Epithelial cell of proximal tubule (primary cell): Measurements from ENCODE around the gene RXFP2. TPM values are rescaled to one million over a fixed set of nuclear protein-coding genes. Genes with fewer than 3 reads are reported as not detected.

ENCODE experiments used
- DNase-seq: peaks from one replicate; pipeline ENCODE4 v3.0.0-alpha.2; 2011; ENCODE audit warnings: low read depth
- H3K4me3 ChIP-seq: 2 replicates; pipeline ENCODE4 v1.5.1; 2011; ENCODE audit warnings: low read depth, mild to moderate bottlenecking, low read length
- total RNA-seq: library from RNA; depleted of rRNA; stranded (reverse); fragments of >200 nt; gene quantifications from 2 replicates; pipeline ENCODE4 v1.2.3, GENCODE V29; 2015
- TF ChIP-seq, protein P1 (sequence below): conservative IDR thresholded peaks from 2 replicates; pipeline ENCODE4 v1.5.1; 2012; ENCODE audit warnings: low read depth, mild to moderate bottlenecking, low read length

RXFP2 gene
- total RNA-seq, 1 donor from 2014 or later, result not detected

DNA sequence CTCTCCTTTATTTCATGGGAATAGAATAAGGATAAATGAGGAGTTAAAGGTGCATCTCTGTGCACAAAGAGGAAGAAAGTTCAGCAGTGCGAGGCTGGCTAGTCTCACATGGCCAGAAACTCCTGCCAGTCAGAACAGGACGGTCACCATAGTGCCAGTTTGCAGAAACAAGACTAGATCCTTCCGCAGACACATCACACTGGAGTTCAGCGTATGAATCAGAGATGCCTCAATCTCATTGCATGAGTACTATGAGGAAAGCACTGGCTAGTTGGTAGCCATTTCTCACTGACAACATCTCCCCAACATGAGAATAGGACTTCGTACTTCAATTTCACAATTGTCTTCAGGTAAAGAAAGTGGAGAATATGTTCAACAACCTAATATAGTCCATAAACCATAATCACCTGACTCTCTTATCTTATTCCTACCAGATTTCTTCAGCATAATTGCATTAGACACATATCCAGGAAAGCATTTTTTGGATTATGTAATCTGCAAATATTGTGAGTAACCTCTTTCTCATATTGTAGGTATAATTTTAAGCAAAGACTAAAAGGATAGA lies 34.9 kb downstream of the RXFP2 start:
- no peak for DNase-seq
- TF ChIP-seq, protein P1, sequence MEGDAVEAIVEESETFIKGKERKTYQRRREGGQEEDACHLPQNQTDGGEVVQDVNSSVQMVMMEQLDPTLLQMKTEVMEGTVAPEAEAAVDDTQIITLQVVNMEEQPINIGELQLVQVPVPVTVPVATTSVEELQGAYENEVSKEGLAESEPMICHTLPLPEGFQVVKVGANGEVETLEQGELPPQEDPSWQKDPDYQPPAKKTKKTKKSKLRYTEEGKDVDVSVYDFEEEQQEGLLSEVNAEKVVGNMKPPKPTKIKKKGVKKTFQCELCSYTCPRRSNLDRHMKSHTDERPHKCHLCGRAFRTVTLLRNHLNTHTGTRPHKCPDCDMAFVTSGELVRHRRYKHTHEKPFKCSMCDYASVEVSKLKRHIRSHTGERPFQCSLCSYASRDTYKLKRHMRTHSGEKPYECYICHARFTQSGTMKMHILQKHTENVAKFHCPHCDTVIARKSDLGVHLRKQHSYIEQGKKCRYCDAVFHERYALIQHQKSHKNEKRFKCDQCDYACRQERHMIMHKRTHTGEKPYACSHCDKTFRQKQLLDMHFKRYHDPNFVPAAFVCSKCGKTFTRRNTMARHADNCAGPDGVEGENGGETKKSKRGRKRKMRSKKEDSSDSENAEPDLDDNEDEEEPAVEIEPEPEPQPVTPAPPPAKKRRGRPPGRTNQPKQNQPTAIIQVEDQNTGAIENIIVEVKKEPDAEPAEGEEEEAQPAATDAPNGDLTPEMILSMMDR, result no peak
- H3K4me3 ChIP-seq, result no peak overlapping the region

DNA sequence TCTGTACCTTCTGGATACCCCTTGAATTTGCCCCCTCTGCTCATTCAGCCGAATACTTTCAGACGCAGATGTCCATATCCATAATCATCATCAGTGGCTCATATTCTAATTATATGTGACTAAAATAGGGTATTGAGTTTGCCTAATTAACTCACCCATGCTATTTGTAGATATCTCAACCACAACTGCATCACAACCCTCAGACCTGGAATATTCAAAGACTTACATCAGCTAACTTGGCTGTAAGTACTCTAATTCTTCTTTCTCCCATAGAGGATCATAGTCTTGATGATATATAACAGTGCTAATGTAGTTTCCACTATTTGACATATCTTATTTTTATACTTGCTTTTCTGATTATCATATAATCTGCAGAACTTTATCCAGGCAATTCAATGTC lies 35.8 kb downstream of the RXFP2 start:
- TF ChIP-seq, protein P1, result no peak
- DNase-seq, result no peak
- H3K4me3 ChIP-seq, result no peak overlapping the region

DNA sequence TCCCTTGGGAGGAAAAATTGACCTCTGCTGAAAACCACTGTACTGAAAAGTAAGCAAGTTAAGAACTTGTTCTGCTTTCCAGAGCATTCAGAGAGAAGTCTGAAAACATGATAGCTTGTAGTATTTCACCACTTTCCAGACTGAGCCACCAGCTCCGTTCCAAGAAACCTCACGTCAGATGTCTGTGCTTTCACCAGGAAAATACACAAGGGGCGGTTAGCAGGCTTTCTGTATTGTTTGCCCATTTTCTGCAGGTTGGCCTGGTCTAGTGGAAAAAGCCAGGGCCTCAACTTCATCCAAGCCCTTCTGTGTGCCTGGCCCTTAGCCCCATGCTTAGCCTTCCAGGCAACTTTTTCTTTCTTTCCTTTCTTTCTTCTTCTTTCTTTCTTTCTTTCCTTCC lies 36.4 kb downstream of the RXFP2 start:
- H3K4me3 ChIP-seq, result no peak overlapping the region
- DNase-seq, result no peak
- TF ChIP-seq, protein P1, result no peak

DNA sequence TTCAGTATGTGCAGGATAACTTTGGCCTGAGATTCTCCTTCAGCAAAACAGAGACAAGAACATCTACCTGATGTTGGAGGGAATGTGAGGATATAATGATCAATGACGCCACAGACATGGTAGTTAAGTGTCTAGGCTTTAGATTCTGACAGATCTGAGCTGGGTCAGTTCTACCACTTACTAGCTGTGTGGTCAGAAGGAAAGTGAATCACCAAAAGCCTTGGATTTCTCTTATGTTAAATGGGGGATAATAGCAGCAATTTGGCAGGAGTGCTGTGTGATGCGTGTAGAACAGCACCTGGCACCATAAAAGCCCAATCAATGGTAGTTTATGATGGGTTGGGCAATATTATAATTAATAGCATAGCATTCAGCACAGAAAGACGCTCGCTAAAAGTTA lies 41.7 kb downstream of the RXFP2 start:
- no peak overlapping the region for H3K4me3 ChIP-seq
- no peak for DNase-seq

DNA sequence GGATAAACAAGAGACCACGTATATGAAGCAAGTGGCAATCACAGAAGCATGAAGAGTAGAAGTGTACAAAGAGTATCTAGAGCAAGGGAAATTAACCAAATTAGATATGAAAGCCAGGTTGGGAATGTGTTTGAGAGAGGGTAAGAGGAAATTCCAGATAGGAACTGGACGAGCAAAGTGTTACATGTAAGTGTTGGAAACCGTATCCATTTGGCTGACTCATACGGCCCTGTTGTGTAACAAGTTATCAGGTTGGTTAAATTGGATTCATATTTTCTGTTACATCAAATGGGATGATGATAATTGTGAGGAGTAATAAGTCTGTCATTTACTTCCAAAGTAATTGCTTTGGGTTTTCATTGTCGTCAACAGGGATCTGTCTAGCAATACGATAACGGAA lies 46.7 kb downstream of the RXFP2 start:
- DNase-seq, result no peak
- H3K4me3 ChIP-seq, result no peak overlapping the region
- TF ChIP-seq, protein P1, result no peak

More for the DNA sequence above, 41.7 kb downstream of the RXFP2 start:
- TF ChIP-seq, protein P1, result no peak

DNA sequence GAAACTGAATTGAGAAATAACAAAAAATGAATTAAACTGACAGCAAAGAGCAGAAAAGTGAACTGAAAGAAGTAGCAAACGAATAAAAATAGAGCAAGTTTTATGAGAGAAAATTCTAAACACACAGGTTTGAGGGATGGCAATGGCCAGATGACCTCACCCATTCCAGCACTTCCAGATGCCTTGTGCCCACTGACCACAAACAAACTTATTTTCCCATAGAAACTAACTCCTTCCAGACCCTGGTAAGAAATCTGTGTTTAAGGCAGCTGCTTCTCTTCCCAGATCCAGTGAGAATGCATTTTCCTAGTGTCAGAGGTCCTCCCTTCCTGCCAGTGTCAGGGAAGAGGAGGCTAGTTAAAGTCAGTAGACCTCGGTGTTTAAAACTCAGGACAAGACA lies 51.7 kb downstream of the RXFP2 start:
- H3K4me3 ChIP-seq, result no peak overlapping the region
- no peak for DNase-seq

DNA sequence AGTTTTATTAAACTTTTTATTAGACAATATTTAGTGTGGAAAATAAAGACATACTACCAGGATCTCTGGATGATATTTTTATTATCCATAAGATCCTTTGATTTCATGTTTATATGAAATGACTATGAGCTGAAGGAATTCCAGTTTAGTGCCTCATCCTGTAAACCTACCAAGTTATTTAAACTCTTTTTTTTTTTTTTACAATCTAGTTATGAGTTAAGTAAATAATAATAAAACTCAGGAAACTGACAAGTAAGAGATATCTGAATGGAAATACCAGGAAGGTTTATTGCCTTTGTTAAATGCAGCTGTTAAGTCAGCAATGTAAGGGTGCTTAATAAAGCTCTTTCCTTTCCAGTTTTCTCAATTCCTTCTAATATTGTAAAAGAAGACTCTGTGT lies 53.9 kb downstream of the RXFP2 start:
- no peak overlapping the region for H3K4me3 ChIP-seq
- TF ChIP-seq, protein P1, result no peak
- no peak for DNase-seq

More for the DNA sequence above, 51.7 kb downstream of the RXFP2 start:
- TF ChIP-seq, protein P1, result no peak
